ENCODE data around the gene AEBP2. TPM values are rescaled to one million over a fixed set of nuclear protein-coding genes. Genes with fewer than 3 reads are reported as not detected.
A peak's percentile ranks its signal among the peaks of the same experiment; 100 is the strongest.

Gene AEBP2
- total and polyA plus RNA-seq, 2 experiments from 2014 or later = 13.6 to 23.0 TPM

DNA sequence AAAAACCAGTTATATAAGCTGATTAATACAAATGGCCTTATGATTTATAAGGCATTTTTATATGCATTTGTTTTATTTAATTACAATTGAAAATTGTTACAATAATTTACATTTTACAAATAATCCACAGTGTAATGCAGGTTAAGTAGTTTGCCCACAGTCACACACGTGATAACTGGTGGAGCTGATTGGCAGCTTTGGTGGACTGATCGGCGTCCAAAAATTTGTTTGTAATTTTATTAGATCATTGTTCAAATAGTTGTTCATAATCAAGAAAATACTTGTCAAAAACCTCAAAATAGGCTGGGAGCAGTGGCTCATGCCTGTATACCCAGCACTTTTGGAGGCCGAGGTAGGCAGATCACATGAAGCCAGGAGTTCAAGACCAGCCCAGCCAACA, 59.7 kb downstream of the AEBP2 start:
- Histone ChIP-seq H3K4me3 (no peak overlapping the region), H3K27me3 (no peaks in the 10 kb centered on the region), H3K9me3 (ENCODE audit: low read depth) (no peaks in the 10 kb centered on the region), H3K4me1 (ENCODE audit: low read depth) (no peaks in the 10 kb centered on the region), H3K36me3 (peaks cover 17% of the 10 kb centered on the region), H3K27ac (no peak overlapping the region)
- no peak for DNase-seq (ENCODE audit: low read depth in 1 of 2, low spot score in 1 of 2)
- no peak for TF ChIP-seq CTCF (IDR thresholded peaks at IDR 0.05; ENCODE audit: low read depth, low read length)

GRCh38 chr12:19506497-19506896, 67.2 kb downstream of the AEBP2 start:
- no peaks in the 10 kb centered on the region for H3K27me3 ChIP-seq
- no peaks in the 10 kb centered on the region for H3K36me3 ChIP-seq
- peak in 1 of 2 donors; percentile 7 for DNase-seq (ENCODE audit: low read depth in 1 of 2, low spot score in 1 of 2)
- H3K9me3 ChIP-seq (ENCODE audit: low read depth) = no peaks in the 10 kb centered on the region
- H3K27ac ChIP-seq = peak overlapping the region; percentile 85
- peaks cover 11% of the 10 kb centered on the region for H3K4me1 ChIP-seq (ENCODE audit: low read depth)
- TF ChIP-seq CTCF (IDR thresholded peaks at IDR 0.05; ENCODE audit: low read depth, low read length) = no peak
- no peak overlapping the region for H3K4me3 ChIP-seq

GRCh38 chr12:19507823-19508222, 68.5 kb downstream of the AEBP2 start:
- H3K36me3 ChIP-seq = peaks cover 3% of the 10 kb centered on the region
- H3K27me3 ChIP-seq = no peaks in the 10 kb centered on the region
- TF ChIP-seq CTCF (IDR thresholded peaks at IDR 0.05; ENCODE audit: low read depth, low read length) = peak; percentile 39
- no peaks in the 10 kb centered on the region for H3K9me3 ChIP-seq (ENCODE audit: low read depth)
- no peak overlapping the region for H3K27ac ChIP-seq
- peaks cover 11% of the 10 kb centered on the region for H3K4me1 ChIP-seq (ENCODE audit: low read depth)
- DNase-seq (ENCODE audit: low read depth in 1 of 2, low spot score in 1 of 2) = peak in 1 of 2 donors; percentile 64
- H3K4me3 ChIP-seq = no peak overlapping the region

- Histone ChIP-seq H3K4me1 (ENCODE audit: low read depth) (peaks cover 11% of the 10 kb centered on the region), H3K27ac (no peak overlapping the region)
Observed at GRCh38 chr12:19510461-19510860, 71.2 kb downstream of the AEBP2 start.

DNA sequence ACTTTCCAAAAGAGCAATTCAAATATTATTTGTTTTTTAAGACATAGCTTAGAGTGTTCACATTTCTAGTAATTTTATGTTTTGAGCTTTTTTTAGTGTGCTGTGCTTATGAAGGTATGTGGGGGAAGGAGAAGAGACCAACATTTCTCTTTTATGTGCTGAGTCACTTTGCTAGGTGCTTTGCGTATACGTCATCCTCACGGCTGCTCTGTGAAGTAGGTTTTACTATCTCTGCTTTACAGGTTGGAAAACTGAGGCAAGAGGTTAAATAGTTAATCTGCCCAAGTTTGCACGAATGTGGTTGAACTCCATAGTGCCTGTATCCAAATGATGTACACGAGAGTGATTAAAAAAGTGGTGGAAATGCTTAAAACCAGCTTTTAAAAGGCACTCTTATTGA, 75.9 kb downstream of the AEBP2 start:
- TF ChIP-seq CTCF (IDR thresholded peaks at IDR 0.05; ENCODE audit: low read depth, low read length) = no peak
- no peaks in the 10 kb centered on the region for H3K27me3 ChIP-seq
- H3K36me3 ChIP-seq = peaks cover 19% of the 10 kb centered on the region
- H3K9me3 ChIP-seq (ENCODE audit: low read depth) = no peaks in the 10 kb centered on the region
- no peak overlapping the region for H3K27ac ChIP-seq
- no peaks in the 10 kb centered on the region for H3K4me1 ChIP-seq (ENCODE audit: low read depth)
- DNase-seq (ENCODE audit: low read depth in 1 of 2, low spot score in 1 of 2) = no peak
- H3K4me3 ChIP-seq = no peak overlapping the region

More at GRCh38 chr12:19510461-19510860, 71.2 kb downstream of the AEBP2 start:
- no peak overlapping the region for H3K4me3 ChIP-seq
- no peak for DNase-seq (ENCODE audit: low read depth in 1 of 2, low spot score in 1 of 2)
- H3K36me3 ChIP-seq = peaks cover 8% of the 10 kb centered on the region
- no peaks in the 10 kb centered on the region for H3K9me3 ChIP-seq (ENCODE audit: low read depth)
- no peak for TF ChIP-seq CTCF (IDR thresholded peaks at IDR 0.05; ENCODE audit: low read depth, low read length)
- no peaks in the 10 kb centered on the region for H3K27me3 ChIP-seq

GRCh38 chr12:19517583-19517982, 78.3 kb downstream of the AEBP2 start:
- no peak overlapping the region for H3K27ac ChIP-seq
- no peak for TF ChIP-seq CTCF (IDR thresholded peaks at IDR 0.05; ENCODE audit: low read depth, low read length)
- peaks cover 19% of the 10 kb centered on the region for H3K36me3 ChIP-seq
- H3K4me3 ChIP-seq = no peak overlapping the region
- DNase-seq (ENCODE audit: low read depth in 1 of 2, low spot score in 1 of 2) = no peak
- no peaks in the 10 kb centered on the region for H3K9me3 ChIP-seq (ENCODE audit: low read depth)
- H3K27me3 ChIP-seq = no peaks in the 10 kb centered on the region
- no peaks in the 10 kb centered on the region for H3K4me1 ChIP-seq (ENCODE audit: low read depth)

All from cardiac muscle cell (in vitro differentiated cells and primary cell).